ENCODE measurements around the gene UBE2M. TPM values are rescaled to one million over a fixed set of nuclear protein-coding genes. Genes with fewer than 3 reads are reported as not detected.

The UBE2M gene
- total and polyA plus RNA-seq, 4 donors = 25.9 to 60.7 (median 55.7) TPM

- Histone ChIP-seq H3K27ac (ENCODE audit: low read depth in 1 of 2, low read length in 1 of 2) (no peak overlapping the region), H3K27me3 (ENCODE audit: control insufficient read depth in 3 of 3, insufficient read depth in 3 of 3, low read length in 2 of 3) (peaks cover 0 to 2% (median 0%) of the 10 kb centered on the region in 3 donors), H3K4me1 (ENCODE audit: control insufficient read depth in 5 of 5, insufficient read depth in 5 of 5, low read length in 5 of 5) (peaks cover 0 to 6% (median 2%) of the 10 kb centered on the region in 5 donors), H3K9me3 (ENCODE audit: control insufficient read depth in 4 of 4, insufficient read depth in 3 of 4, low read length in 3 of 4) (no peaks in the 10 kb centered on the region), H3K36me3 (ENCODE audit: control insufficient read depth in 4 of 4, insufficient read depth in 4 of 4, low read length in 4 of 4) (no peaks in the 10 kb centered on the region), H3K4me3 (peak overlapping the region; percentile 10), H3K9ac (ENCODE audit: insufficient read depth in 1 of 2, low read length in 2 of 2) (peak overlapping the region; percentile 65 to 84)
- peak; percentile 92 to 94 (median 92) for DNase-seq
- TF ChIP-seq CTCF (IDR thresholded peaks at IDR 0.05; ENCODE audit: control extremely low read depth, extremely low read depth) = no peak
- peak; percentile 62 for ATAC-seq (ENCODE audit: insufficient read depth, low FRiP score)
- 2% methylated on average over 54 to 55 of the region's 55 CpGs for WGBS, 2 donors
Observed at GRCh38 chr19:58538257-58539168, 19.9 kb downstream of the UBE2M start.

GRCh38 chr19:58536852-58537798 is 21.3 kb downstream of the UBE2M start:
- peaks cover 0 to 6% (median 2%) of the 10 kb centered on the region in 5 donors for H3K4me1 ChIP-seq (ENCODE audit: control insufficient read depth in 5 of 5, insufficient read depth in 5 of 5, low read length in 5 of 5)
- TF ChIP-seq CTCF (IDR thresholded peaks at IDR 0.05; ENCODE audit: control extremely low read depth, extremely low read depth) = no peak
- H3K27ac ChIP-seq (ENCODE audit: low read depth in 1 of 2, low read length in 1 of 2) = no peak overlapping the region
- 93 to 94% methylated on average over 8 of the region's 8 CpGs for WGBS, 2 donors
- H3K27me3 ChIP-seq (ENCODE audit: control insufficient read depth in 3 of 3, insufficient read depth in 3 of 3, low read length in 2 of 3) = no peaks in the 10 kb centered on the region
- H3K9ac ChIP-seq (ENCODE audit: insufficient read depth in 1 of 2, low read length in 2 of 2) = no peak overlapping the region
- no peak for DNase-seq
- ATAC-seq (ENCODE audit: insufficient read depth, low FRiP score) = no peak
- H3K4me3 ChIP-seq = no peak overlapping the region
- H3K36me3 ChIP-seq (ENCODE audit: control insufficient read depth in 4 of 4, insufficient read depth in 4 of 4, low read length in 4 of 4) = no peaks in the 10 kb centered on the region
- no peaks in the 10 kb centered on the region for H3K9me3 ChIP-seq (ENCODE audit: control insufficient read depth in 4 of 4, insufficient read depth in 3 of 4, low read length in 3 of 4)

- DNase-seq = no peak
Observed at GRCh38 chr19:58535857-58536256, 22.6 kb downstream of the UBE2M start.

More at GRCh38 chr19:58535857-58536256, 22.6 kb downstream of the UBE2M start:
- TF ChIP-seq CTCF (IDR thresholded peaks at IDR 0.05; ENCODE audit: control extremely low read depth, extremely low read depth) = no peak
- H3K9ac ChIP-seq (ENCODE audit: insufficient read depth in 1 of 2, low read length in 2 of 2) = no peak overlapping the region
- H3K36me3 ChIP-seq (ENCODE audit: control insufficient read depth in 4 of 4, insufficient read depth in 4 of 4, low read length in 4 of 4) = no peaks in the 10 kb centered on the region
- peaks cover 0 to 6% (median 2%) of the 10 kb centered on the region in 5 donors for H3K4me1 ChIP-seq (ENCODE audit: control insufficient read depth in 5 of 5, insufficient read depth in 5 of 5, low read length in 5 of 5)
- ATAC-seq (ENCODE audit: insufficient read depth, low FRiP score) = no peak
- H3K27me3 ChIP-seq (ENCODE audit: control insufficient read depth in 3 of 3, insufficient read depth in 3 of 3, low read length in 2 of 3) = no peaks in the 10 kb centered on the region
- H3K27ac ChIP-seq (ENCODE audit: low read depth in 1 of 2, low read length in 1 of 2) = no peak overlapping the region
- 93 to 98% methylated on average over 3 of the region's 3 CpGs for WGBS, 2 donors
- no peak overlapping the region for H3K4me3 ChIP-seq
- no peaks in the 10 kb centered on the region for H3K9me3 ChIP-seq (ENCODE audit: control insufficient read depth in 4 of 4, insufficient read depth in 3 of 4, low read length in 3 of 4)

Data from lung (tissue), 12 donors.